Measurements from ENCODE around the gene SPOPL.
"Not testable (repeated sequence)": the region's sequence is repeated elsewhere in the genome, so short reads cannot be mapped to it uniquely, and the experiment has no call there.

Gene SPOPL

GRCh38 chr2:138523673-138524042 is 22.1 kb downstream of the SPOPL start:
- not testable (repeated sequence) for DNase-seq (ENCODE audit: low spot score)

GRCh38 chr2:138524353-138524752 is 22.8 kb downstream of the SPOPL start:
- not testable (repeated sequence) for DNase-seq (ENCODE audit: low spot score)

DNA sequence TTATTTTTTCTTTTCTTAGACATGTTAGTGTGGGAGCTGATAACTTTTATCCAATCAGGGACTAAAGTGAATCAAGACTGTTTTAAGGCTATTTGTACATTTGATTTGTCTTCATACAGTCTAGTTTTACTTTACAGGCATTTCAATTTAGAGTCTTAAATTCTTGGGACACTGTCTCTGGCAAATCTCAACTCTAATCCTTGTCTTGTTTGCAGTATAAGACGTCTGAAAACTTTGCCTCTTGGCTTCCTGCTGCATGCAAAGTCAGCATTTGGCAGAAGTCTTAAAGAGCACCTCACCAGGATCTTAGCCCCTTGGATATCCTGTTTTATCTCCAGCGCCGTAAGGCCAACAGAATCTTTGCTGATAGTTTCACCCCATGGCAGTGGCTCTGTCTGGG is 30.3 kb downstream of the SPOPL start:
- DNase-seq (ENCODE audit: low spot score): no peak

GRCh38 chr2:138534791-138535190 is 33.2 kb downstream of the SPOPL start:
- DNase-seq (ENCODE audit: low spot score): no peak

DNA sequence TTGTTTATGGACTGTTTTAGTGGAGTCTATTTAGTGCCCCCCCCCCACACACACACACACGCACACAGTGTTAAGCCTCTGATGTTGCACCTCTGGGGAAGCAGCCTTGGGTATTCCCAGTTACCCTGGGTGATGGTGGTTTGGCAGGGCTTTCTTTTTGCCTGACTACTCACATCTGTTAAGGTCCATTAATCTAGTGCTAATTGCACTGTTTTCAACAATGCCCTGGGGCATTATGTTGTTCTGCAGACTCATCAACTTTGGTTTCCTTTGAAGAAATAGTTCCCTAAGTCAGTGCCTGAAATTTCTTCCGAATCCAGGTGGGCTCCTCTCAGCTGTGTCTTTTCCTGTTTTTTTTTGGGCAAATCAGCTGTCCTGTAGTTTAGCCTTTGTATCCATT is 34.7 kb downstream of the SPOPL start:
- DNase-seq (ENCODE audit: low spot score): no peak

GRCh38 chr2:138536740-138537139 is 35.2 kb downstream of the SPOPL start:
- no peak for DNase-seq (ENCODE audit: low spot score)

DNA sequence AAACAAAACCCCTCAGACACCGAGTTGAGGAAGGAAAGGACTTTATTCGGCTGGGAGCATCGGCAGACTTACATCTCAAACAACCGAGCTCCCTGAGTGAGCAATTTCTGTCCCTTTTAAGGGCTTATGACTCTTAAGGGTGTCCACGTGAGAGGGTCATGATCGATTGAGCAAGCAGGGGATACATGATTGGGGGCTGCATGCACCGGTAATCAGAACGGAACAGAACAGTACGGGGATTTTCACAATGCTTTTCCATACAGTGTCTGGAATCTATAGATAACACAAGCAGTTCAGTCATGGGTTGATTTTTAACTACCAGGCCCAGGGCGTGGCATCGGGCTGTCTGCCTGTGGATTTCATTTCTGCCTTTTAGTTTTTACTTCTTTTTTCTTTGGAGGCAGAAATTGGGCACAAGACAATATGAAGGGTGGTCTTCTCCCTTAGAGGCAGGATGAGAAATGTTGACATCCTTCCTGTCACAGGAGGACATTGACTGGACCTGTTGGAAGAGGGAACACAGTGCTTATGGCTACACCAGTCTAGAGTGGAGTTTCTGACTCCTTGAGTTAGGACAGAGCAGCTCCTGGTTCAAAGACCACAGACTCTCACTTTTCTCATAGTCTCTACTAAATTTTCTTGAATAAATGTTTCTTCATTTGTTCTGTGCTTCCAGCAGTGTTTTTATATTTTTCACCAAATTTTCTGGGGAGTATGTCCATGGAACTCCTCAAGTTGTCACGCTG is 35.8 kb downstream of the SPOPL start:
- no peak for DNase-seq (ENCODE audit: low spot score)

GRCh38 chr2:138544206-138544605 is 42.6 kb downstream of the SPOPL start:
- not testable (repeated sequence) for DNase-seq (ENCODE audit: low spot score)

- peak; percentile 7 for DNase-seq (ENCODE audit: low spot score)
These were observed 47.2 kb downstream of the SPOPL start for GRCh38 chr2:138548796-138549195.

GRCh38 chr2:138550172-138550571 is 48.6 kb downstream of the SPOPL start:
- DNase-seq (ENCODE audit: low spot score): no peak

DNA sequence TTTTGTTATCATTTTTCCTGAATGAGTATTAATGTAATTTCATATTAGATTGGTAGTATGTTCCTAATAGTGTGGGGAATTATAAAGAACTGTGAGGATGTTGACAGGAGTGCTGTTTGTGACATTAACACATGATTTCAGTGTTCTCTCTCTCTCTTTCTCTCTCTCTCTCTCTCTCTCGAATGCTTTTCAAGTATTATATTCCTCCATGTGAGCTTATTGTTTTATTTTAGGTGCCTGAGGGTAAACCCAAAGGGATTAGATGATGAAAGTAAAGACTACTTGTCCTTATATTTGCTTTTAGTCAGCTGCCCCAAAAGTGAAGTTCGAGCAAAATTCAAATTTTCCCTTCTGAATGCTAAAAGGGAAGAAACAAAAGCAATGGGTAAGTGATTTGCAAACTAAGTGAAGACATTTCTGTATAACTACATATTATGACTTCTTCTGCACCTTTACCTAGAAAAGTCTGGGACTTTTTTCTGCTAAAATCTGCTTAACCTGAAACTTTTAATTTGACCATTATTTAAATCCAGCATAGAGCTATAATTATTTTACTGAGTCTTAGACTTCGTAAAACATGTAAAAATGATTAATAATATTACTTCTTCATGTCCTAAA is 49.2 kb downstream of the SPOPL start:
- no peak for DNase-seq (ENCODE audit: low spot score)

DNA sequence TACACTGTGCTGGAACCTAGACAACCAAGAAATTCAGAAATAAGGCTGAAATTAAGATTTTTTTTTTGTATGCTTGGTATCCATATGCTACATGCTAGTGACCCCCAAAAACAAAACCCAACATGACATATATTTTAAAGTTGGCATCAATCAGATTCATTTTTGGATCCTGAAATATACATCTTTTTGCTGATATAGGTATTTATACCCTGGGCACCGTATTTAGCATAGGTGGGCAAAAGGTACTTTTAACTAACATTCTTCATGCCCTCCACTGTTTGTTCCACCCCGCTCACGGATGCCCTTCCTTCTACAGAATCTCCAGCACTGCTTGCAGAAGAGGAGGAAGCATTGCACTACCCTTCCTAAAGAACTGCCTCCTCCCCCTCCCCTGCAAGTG is 52.6 kb downstream of the SPOPL start:
- no peak for DNase-seq (ENCODE audit: low spot score)

DNA sequence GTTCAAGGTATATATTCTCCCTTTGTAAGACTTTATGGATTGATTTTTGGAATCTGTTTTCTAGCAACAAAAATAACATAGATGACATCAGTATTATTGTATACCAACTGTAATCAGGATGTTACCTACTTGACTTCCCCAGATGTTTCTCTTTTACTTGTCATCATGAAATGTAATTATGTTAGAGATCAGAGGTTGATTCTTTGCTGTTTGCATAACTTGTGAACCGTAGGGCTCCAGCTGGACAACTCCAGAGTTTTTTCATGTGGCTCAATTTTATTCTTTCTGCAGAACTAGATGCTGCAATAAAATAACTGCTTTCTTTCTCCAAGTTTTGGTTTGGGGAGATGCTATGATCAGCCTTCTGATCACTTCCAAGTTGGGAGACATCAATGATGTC is 58.1 kb downstream of the SPOPL start:
- no peak for DNase-seq (ENCODE audit: low spot score)

GRCh38 chr2:138564586-138565229 is 63.1 kb downstream of the SPOPL start:
- DNase-seq (ENCODE audit: low spot score): no peak

- no peak for DNase-seq (ENCODE audit: low spot score)
These were observed 63.6 kb downstream of the SPOPL start for GRCh38 chr2:138565230-138565598.

DNA sequence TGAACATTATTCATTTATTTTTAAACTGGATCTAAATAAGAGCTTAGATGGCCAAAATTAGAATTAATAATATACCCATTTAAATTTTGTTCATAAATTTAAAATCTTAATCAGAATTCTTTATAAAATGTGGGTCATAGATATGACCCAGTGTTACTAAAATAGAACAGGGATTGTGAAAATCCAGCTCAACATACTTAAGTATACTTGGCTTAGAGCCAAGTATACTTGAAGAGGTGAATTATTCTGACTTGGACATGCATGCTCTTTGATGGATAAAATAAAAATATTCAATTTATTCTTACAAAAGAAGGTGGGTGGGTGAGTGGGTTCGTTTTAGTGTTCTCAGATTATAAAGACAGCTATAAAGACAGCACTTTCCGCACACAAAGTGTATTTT is 70.7 kb downstream of the SPOPL start:
- DNase-seq (ENCODE audit: low spot score): no peak

GRCh38 chr2:138577066-138577465 is 75.5 kb downstream of the SPOPL start:
- no peak for DNase-seq (ENCODE audit: low spot score)

- no peak for DNase-seq (ENCODE audit: low spot score)
These were observed 78.0 kb downstream of the SPOPL start for GRCh38 chr2:138579556-138579955.

- DNase-seq (ENCODE audit: low spot score): no peak
These were observed 80.3 kb downstream of the SPOPL start for GRCh38 chr2:138581909-138582308.

- DNase-seq (ENCODE audit: low spot score): no peak
These were observed 88.1 kb downstream of the SPOPL start for GRCh38 chr2:138589663-138590062.

GRCh38 chr2:138596403-138596802 is 94.8 kb downstream of the SPOPL start:
- no peak for DNase-seq (ENCODE audit: low spot score)

GRCh38 chr2:138600732-138601457 is 99.3 kb downstream of the SPOPL start:
- no peak for DNase-seq (ENCODE audit: low spot score)

All from Ammon's horn (tissue), 1 donor.